Activated CD4-positive, alpha-beta T cell treated with anti-CD3 and anti-CD28 coated beads, Interleukin-2, amount 50 U/mL, for 48 hours (primary cell): ENCODE measurements around the gene NCKIPSD.

Source experiments
- DNase-seq, 2 experiments: peaks; one replicate each; pipeline ENCODE4 v3.0.0-alpha.2; 2020

NCKIPSD gene

GRCh38 chr3:48678056-48678455, 7.7 kb downstream of the NCKIPSD start:
- no peak for DNase-seq

GRCh38 chr3:48674505-48674904, 11.2 kb downstream of the NCKIPSD start:
- DNase-seq: no peak

DNA sequence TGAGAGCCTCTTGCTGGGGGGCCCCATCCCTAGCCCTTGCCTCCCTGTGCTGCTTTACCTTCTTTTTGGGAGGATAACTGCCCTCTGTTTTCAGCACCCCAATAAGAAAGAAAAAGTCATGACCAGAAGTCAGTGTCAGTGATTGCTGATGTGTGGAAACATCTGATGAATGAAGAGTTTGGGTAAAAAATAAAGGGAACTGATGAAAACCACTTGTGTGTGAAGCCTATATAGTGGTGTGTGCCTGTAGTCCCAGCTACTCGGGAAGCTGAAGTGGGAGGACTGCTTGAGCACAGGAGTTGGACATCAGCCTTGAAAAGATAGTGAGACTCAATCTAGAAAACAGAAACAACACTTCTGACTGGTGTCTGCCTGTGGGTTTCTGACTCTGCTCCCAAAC, 13.2 kb downstream of the NCKIPSD start:
- no peak for DNase-seq

GRCh38 chr3:48664929-48665328, 20.8 kb downstream of the NCKIPSD start:
- DNase-seq: no peak

GRCh38 chr3:48664313-48664644, 21.4 kb downstream of the NCKIPSD start:
- DNase-seq: no peak

- DNase-seq: peak; percentile 93 to 96
Observed at GRCh38 chr3:48663489-48664312, 22.0 kb downstream of the NCKIPSD start.

GRCh38 chr3:48662753-48663488, 22.8 kb downstream of the NCKIPSD start, which contains the start of gene CELSR3:
Gene CELSR3, minus strand, starts transcription at chr3:48662886. Its CDS starts 252 bp downstream, at chr3:48662634.
- DNase-seq: peak; percentile 70 to 74

DNA sequence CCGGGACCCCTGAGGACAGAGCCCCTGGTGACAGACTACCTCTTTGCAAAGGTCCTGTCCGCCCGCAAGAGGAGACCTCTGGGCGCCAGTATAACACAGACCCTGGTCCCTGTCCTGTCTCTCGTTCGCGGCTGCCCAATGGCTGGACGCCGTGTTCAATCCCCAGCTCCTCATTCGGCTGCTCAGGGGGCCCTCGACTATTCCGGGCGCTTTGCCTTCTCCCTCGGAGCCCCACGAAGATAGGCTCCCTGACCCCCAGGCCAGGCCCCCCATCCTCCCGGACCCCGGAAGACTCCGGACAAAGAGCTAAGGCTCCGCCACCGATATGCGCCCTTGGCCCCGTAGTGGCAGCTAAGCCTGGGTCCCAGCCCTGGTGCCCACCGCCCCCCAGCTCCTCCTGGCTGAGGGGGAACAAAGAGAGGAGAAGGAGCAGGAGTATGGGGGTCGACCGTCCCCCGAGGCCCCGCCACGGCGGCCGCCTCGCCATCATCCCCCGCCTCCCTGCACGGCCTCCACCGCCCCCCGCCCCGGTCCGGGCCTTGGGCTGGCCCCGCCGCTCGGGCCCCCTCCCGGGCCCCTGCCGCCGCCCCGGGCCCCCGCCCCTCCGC, 23.5 kb downstream of the NCKIPSD start:
- DNase-seq: peak in 1 of 2 experiments; percentile 10

DNA sequence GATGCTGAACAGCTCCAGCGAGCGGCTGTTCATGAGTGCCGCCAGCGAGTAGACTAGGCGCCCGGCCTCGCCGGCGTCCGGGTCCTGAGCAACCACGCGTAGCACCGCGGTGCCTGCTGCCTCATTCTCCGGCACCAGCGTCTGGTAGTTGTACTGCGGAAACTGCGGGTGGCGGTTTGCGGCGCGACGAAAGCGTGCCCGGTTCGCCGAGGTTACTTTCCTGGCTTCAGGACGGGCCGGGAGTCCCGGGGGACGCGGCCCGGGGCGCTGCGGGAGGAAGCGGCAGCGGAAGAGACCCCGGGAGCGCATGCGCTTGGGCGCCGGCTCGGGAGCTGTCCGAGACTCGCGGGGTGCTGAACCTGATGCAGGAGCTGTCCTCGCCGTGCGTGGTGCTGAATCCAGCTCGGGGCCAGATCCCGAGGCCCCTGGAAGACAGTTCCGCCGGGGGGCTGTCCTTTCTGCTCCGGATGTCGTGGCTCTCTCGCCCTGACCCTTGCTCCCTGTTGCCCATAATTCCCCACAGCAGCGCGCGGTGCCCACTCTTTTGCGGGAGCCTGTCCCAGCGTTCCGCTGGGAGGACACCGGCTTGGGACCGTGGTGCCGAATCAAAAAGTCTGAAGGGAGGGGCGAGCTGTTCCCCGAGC, 24.1 kb downstream of the NCKIPSD start:
- DNase-seq: peak; percentile 75 to 77

- no peak for DNase-seq
Observed at GRCh38 chr3:48660800-48661400, 24.8 kb downstream of the NCKIPSD start.

DNA sequence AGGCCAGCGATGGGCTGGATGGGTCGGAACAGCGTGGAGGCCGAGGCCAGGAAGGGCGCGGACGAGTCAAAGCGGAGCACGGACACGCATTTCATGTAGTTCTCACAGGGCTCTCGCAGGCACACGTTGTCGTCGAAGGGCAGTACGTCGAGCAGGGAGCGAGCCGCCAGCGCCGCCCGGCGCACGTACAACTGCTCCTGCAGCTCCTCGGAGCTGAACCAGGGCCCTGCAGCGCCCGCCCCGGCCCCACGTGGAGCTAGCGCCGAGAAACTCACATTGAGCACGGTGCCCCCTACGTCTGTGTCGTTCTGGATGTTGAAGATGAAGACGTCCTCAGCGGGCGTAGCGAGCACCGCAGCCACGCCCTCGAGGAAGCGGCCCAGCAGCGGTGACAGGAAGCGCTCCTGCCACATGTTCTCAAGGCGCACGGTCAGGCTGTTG, 28.9 kb downstream of the NCKIPSD start:
- DNase-seq: peak; percentile 23 to 35

DNA sequence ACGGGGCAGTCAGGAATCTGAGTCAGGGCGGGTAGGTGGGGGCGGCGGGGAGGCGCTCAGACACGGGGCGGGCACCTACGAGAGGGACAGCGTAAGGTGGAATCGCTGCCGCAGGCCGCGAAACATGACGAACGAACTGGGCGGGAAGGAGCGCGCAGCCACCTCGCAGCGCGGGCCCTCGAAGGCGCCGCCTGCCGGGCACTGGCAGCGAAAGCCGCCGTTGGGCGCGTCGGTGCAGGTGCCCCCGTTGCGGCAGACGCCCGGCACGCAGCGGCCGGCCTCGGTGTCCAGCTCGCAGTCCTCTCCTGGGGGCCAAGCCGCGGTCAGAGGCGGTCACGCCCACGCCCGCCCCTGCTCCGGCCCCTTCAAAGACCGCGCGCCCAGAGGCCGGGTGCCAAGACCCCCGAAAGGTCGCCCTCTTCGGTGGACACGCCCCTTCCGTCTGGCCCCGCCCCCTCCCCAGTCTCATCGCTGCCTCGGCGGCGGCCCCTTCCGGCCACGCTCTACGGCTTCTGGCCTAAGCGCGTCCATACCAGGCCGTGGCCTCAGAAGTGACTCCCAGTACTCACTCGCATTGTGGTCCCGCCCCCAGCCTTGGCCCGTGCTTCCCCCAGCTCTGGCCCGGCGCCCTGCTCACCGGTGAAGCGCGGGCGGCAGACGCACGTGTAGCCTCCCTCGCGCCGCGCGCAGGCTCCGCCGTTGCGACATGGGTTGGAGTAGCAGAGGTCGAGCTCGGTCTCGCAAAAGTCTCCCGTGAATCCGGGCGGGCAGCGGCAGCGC, 29.5 kb downstream of the NCKIPSD start:
- peak; percentile 87 to 88 for DNase-seq

- DNase-seq: peak; percentile 63 to 65
Observed at GRCh38 chr3:48655606-48656005, 30.1 kb downstream of the NCKIPSD start.

DNA sequence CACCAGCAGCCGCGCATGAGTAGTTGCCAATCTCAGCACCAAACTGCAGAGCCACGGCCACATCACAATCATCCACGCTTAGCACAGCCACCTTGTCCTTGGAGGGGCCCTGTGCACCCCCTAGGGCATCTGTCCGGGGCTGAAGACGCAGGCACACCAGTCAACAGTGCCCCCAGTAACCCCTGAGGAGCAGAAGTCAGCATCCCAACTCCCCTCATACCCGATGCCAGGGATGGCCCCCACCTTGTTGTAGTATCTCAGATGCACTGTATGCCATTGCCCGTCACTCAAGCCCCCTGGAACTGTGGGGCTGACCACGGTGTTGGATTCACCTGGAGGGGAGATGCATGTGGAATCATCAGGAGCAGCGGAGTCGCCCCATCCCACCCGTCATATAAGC, 30.7 kb downstream of the NCKIPSD start:
- no peak for DNase-seq

- DNase-seq: no peak
Observed at GRCh38 chr3:48652923-48653715, 32.6 kb downstream of the NCKIPSD start.

DNA sequence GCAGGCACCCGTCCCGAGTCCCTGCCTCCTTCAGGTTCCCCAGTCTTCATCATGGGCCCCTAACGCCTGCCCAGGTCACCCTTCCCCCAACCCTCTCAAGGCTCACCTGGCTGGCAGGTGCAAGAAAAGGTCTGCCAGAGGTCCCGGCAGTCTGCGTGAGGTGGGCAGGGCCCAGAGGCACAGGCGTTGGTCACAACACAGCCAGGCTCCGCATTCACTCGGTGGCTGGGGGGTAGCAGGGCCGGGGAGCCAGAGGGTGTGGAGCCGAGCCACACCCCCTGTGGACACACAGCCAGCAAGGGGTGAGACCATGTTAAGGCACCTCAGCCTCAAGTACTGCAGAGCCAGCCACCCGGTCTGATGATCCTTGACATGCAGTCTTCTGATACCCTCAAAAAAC, 33.9 kb downstream of the NCKIPSD start:
- no peak for DNase-seq

GRCh38 chr3:48650723-48651122, 35.0 kb downstream of the NCKIPSD start:
- no peak for DNase-seq

DNA sequence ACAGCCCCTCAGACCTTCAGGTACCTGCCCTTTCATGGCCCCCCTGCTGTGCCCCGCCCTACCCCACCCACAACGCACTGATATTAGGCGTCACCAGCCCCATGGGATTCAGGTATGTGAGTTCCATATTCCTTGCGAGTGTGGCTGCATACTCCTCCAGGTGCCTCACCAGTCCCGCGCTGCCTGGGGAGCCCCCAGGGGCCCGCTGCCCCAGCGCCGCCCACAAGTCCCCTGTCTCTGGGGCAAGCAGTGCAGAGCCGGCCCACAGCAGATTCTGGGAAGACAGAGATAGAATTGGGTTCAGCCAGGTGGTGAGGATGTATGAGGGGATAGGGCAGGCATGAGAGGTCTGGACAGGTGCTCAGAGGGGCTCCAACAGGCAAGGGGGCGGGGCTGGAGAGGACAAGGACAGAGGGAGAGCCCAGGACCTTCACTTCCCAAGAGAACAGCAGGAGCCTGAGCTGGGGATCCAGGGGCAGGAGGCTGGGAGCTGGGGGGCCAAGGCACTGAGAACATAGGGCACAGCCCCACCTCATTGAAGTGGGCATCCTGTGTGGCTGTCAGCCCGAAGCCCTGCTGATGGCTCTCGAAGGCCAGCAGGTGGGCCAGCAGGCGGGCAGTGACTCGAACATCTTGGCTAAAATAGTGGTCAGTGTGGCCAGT, 37.4 kb downstream of the NCKIPSD start:
- DNase-seq: no peak

GRCh38 chr3:48647714-48648113, 38.0 kb downstream of the NCKIPSD start:
- no peak for DNase-seq
